Natural killer cell (primary cell): ENCODE results near the gene MRPL40. TPM values are rescaled to one million over a fixed set of nuclear protein-coding genes. Genes with fewer than 3 reads are reported as not detected.

ENCODE experiments used
- ATAC-seq, 3 donors: fragments of 150-1000 bp in 2 of 3; fragments of 200-7000 bp in 1 of 3; cut with Tn5 transposase; 1 replicate in 1 of 3; 2 replicates in 2 of 3; pipeline ENCODE4 v1.10.0; 2021; ENCODE audit warnings: mild to moderate bottlenecking in 2 of 3, moderate library complexity in 2 of 3
- DNase-seq, 2 donors: peaks; one replicate each; pipeline versions ENCODE4 v3.0.0 to v3.0.0-alpha.2; 2013 to 2021; ENCODE audit warnings: mixed read lengths in 1 of 2
- H3K27ac ChIP-seq: one replicate; pipeline ENCODE4 v1.5.1; 2013; ENCODE audit warnings: mild to moderate bottlenecking, low read length
- H3K27me3 ChIP-seq: one replicate; pipeline ENCODE4 v1.6.1; 2013; ENCODE audit warnings: low read length; ENCODE audit not compliant: control insufficient read depth, insufficient read depth
- H3K36me3 ChIP-seq: one replicate; pipeline ENCODE4 v1.6.1; 2013; ENCODE audit warnings: low read length; ENCODE audit not compliant: control insufficient read depth, insufficient read depth
- H3K4me1 ChIP-seq: one replicate; pipeline ENCODE4 v1.6.1; 2013; ENCODE audit warnings: low read length; ENCODE audit not compliant: control insufficient read depth, insufficient read depth
- H3K4me3 ChIP-seq: one replicate; pipeline ENCODE4 v1.5.1; 2013; ENCODE audit warnings: low read length
- H3K9me3 ChIP-seq: one replicate; pipeline ENCODE4 v1.6.1; 2013; ENCODE audit warnings: low read length; ENCODE audit not compliant: control insufficient read depth, insufficient read depth
- H3K27ac Mint-ChIP-seq, 2 donors: one replicate each; pipeline ENCODE4 v1.8.0; 2022; ENCODE audit warnings: mild to moderate bottlenecking in 2 of 2, mixed read lengths in 2 of 2, moderate library complexity in 1 of 2
- H3K27me3 Mint-ChIP-seq, 2 donors: one replicate each; pipeline ENCODE4 v1.8.0; 2022; ENCODE audit warnings: low read depth in 2 of 2, mixed read lengths in 2 of 2
- H3K36me3 Mint-ChIP-seq: one replicate; pipeline ENCODE4 v1.8.0; 2022; ENCODE audit warnings: mixed read lengths
- H3K4me1 Mint-ChIP-seq, 2 donors: one replicate each; pipeline ENCODE4 v1.8.0; 2022; ENCODE audit warnings: mixed read lengths in 2 of 2
- H3K4me3 Mint-ChIP-seq: one replicate; pipeline ENCODE4 v1.8.0; 2022; ENCODE audit warnings: mild to moderate bottlenecking, moderate library complexity, mixed read lengths
- H3K9me3 Mint-ChIP-seq, 2 donors: one replicate each; pipeline ENCODE4 v1.8.0; 2022; ENCODE audit warnings: mixed read lengths in 2 of 2
- WGBS: methylation state at CpG from one replicate; pipeline ENCODE4 v1.1.7; 2013; ENCODE audit warnings: missing lambda C conversion rate; ENCODE audit not compliant: insufficient coverage; 5-methylcytosine and 5-hydroxymethylcytosine counted together
- intact Hi-C: fragments of 100-400 bp; cut with micrococcal nuclease; formaldehyde crosslinking; loops from one replicate; pipeline ENCODE4 v1.14.2; 2022
- total RNA-seq, 4 donors: library from RNA; stranded (reverse); fragments of 120-200 nt in 1 of 4; gene quantifications; one replicate each; pipeline versions ENCODE4 v1.2.3 to v1.2.4, GENCODE V29; 2013 to 2022
- TF ChIP-seq, protein P1 (sequence below): fragments of 200-600 bp; IDR thresholded peaks from one replicate; pipeline ENCODE4 v1.8.0; 2022; ENCODE audit warnings: antibody characterized with exemption

Gene MRPL40
- total RNA-seq, 3 donors from 2014 or later (not counting 1 experiment from before 2014, with no cell fraction given), result 11.6 to 16.7 (median 14.2) TPM

DNA sequence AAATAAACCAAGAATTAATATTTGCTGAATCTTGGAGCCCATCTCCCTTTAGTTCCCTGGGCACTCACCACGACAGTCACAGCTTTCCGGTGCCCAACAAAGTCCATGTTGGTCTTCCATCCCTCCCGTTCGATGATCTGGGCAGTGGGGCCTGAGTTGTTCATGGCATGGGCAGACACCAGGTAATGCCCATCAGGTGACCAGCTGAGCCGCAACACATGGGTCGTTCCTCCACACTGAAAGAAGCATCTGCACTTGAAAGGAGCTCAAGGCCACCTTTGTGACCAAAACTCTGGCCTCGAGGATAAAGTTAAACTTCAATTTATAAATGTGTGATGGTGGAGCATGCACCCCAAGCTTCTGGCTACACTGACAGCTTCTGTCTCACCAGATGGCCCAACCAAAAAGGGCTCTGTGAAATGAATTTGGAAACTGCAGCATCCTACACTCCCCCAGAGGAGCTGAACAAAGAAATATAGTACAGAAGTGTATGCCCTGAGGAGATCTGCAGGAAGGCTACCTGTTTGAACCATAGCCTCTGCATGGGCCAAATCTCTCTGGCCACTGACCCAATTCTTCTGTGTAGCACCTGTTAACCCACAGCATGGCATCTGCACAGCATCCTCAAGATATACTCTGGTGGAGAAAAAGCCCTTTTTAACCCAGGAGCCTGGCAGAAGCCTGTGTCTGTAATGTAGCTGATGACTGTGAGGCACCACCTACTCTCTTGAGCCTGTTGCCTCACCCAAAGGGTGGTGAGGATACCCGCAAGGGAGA lies 37.9 kb upstream of the MRPL40 start:
- H3K27ac ChIP-seq, result no peak overlapping the region
- Mint-ChIP-seq H3K36me3 (no peaks in the 10 kb centered on the region), H3K4me1 (peaks cover 0 to 5% of the 10 kb centered on the region in 2 donors), H3K9me3 (no peaks in the 10 kb centered on the region), H3K4me3 (no peak overlapping the region), H3K27ac (peak overlapping the region; percentile 59 to 61), H3K27me3 (no peaks in the 10 kb centered on the region)
- no peaks in the 10 kb centered on the region for H3K4me1 ChIP-seq
- no peak overlapping the region for H3K4me3 ChIP-seq
- intact Hi-C loops, result loop anchor here (5.0 kb wide), 1 partner anchor 83 kb away; the partner anchor contains the start of genes CDC45 and UFD1
- no peaks in the 10 kb centered on the region for H3K27me3 ChIP-seq
- TF ChIP-seq, protein P1, sequence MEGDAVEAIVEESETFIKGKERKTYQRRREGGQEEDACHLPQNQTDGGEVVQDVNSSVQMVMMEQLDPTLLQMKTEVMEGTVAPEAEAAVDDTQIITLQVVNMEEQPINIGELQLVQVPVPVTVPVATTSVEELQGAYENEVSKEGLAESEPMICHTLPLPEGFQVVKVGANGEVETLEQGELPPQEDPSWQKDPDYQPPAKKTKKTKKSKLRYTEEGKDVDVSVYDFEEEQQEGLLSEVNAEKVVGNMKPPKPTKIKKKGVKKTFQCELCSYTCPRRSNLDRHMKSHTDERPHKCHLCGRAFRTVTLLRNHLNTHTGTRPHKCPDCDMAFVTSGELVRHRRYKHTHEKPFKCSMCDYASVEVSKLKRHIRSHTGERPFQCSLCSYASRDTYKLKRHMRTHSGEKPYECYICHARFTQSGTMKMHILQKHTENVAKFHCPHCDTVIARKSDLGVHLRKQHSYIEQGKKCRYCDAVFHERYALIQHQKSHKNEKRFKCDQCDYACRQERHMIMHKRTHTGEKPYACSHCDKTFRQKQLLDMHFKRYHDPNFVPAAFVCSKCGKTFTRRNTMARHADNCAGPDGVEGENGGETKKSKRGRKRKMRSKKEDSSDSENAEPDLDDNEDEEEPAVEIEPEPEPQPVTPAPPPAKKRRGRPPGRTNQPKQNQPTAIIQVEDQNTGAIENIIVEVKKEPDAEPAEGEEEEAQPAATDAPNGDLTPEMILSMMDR, result no peak
- H3K9me3 ChIP-seq, result no peaks in the 10 kb centered on the region
- ATAC-seq, result no peak
- peaks cover 75% of the 10 kb centered on the region for H3K36me3 ChIP-seq
- WGBS, result 97% methylated on average over 7 of the region's 8 CpGs
- DNase-seq, result no peak

DNA sequence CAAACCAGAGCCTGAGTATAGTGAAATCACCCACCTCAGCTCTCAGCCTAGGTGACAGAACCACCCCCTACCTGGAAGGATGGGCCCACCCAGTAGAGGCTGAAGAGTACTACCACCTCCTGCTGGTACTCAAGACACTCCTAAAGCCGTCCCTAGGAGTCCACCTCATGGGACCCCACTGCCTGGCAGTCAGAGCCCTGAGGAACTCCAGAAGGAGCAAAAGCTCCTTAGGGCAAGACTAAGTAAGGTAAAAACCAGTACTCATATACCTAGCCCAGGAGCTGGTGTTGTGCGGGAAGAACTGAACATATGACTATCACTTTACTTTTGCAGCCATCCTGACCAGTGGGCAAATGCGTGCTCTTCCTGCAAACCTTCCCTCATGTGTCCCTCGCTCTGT lies 37.1 kb upstream of the MRPL40 start:
- H3K4me3 ChIP-seq, result no peak overlapping the region
- intact Hi-C loops, result no loop called here
- TF ChIP-seq, protein P1, result no peak
- DNase-seq (no peak), ATAC-seq (no peak)
- peaks cover 69% of the 10 kb centered on the region for H3K36me3 ChIP-seq
- Mint-ChIP-seq H3K9me3 (no peaks in the 10 kb centered on the region), H3K4me3 (no peak overlapping the region), H3K27ac (peak overlapping the region in 1 of 2 donors; percentile 59), H3K36me3 (no peaks in the 10 kb centered on the region), H3K4me1 (peaks cover 0 to 8% of the 10 kb centered on the region in 2 donors), H3K27me3 (no peaks in the 10 kb centered on the region)
- over 99% methylated on average over 4 of the region's 4 CpGs for WGBS
- no peaks in the 10 kb centered on the region for H3K27me3 ChIP-seq
- H3K27ac ChIP-seq, result no peak overlapping the region
- no peaks in the 10 kb centered on the region for H3K9me3 ChIP-seq
- no peaks in the 10 kb centered on the region for H3K4me1 ChIP-seq

DNA sequence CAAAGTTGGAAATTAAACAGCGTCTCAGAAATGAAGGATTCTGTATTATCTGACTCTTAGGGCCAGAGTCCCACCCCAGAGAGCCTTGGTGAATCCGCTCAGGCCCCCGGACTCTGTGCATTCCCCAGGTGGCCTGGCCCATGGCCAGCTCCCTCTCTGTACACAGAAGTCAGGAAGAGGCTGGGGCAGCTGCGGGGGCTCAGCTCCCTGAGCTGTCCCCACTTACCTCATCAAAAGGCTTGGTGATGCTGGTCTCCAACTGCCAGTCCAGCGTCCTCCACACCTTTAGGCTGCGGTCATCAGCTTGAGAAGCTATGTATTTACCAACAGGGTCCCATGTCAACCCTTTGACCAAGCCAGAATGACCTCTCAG lies 35.8 kb upstream of the MRPL40 start:
- H3K4me1 Mint-ChIP-seq, result peaks cover 0 to 20% of the 10 kb centered on the region in 2 donors
- no peak overlapping the region for H3K4me3 Mint-ChIP-seq
- H3K27ac ChIP-seq, result no peak overlapping the region
- 97% methylated on average over 6 of the region's 6 CpGs for WGBS
- H3K27ac Mint-ChIP-seq, result no peak overlapping the region
- H3K36me3 ChIP-seq, result peaks cover 69% of the 10 kb centered on the region
- DNase-seq (no peak), ATAC-seq (no peak)
- intact Hi-C loops, result no loop called here
- H3K4me1 ChIP-seq, result no peaks in the 10 kb centered on the region
- H3K9me3 Mint-ChIP-seq, result no peaks in the 10 kb centered on the region
- no peaks in the 10 kb centered on the region for H3K27me3 Mint-ChIP-seq
- H3K4me3 ChIP-seq, result no peak overlapping the region
- no peaks in the 10 kb centered on the region for H3K36me3 Mint-ChIP-seq
- H3K9me3 ChIP-seq, result no peaks in the 10 kb centered on the region
- TF ChIP-seq, protein P1, result no peak
- no peaks in the 10 kb centered on the region for H3K27me3 ChIP-seq
